ENCODE results near the gene MVB12B. TPM values are rescaled to one million over a fixed set of nuclear protein-coding genes. Genes with fewer than 3 reads are reported as not detected.

Gene MVB12B
- total RNA-seq, 1 experiment from 2014 or later, result 9.4 TPM

DNA sequence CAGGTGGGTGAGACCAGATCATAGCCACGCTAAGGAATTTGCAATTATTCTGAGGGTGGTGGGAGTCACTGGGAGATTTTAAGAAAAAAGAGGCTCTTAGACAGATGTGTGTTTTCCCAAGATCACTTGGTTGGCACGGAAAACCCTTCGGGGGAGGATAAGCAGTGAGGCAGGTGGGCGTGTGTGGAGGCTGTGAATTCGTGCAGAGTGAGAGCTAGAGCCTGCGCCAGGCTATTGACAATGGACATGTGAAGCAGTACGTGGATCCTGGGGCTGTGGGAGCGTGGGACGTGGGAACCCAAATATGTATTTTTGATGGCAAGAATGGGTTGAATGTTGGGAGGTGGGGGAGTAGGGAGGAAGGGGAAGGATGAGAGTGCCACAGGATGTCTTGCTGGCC is 19.4 kb downstream of the MVB12B start:
- no TSS peak for BruUV-seq (replicated peaks)
- Histone ChIP-seq H3K4me3 (ENCODE audit: low read depth in 2 of 2, low read length in 2 of 2) (no peak overlapping the region), H3K36me3 (ENCODE audit: control insufficient read depth, insufficient read depth, low read length) (no peaks in the 10 kb centered on the region), H3K27ac (ENCODE audit: low read length) (no peak overlapping the region), H3K4me1 (ENCODE audit: control insufficient read depth, insufficient read depth, low read length) (no peaks in the 10 kb centered on the region), H3K9me3 (ENCODE audit: control insufficient read depth, insufficient read depth, low read depth, low read length) (no peaks in the 10 kb centered on the region), H3K27me3 (ENCODE audit: control insufficient read depth, insufficient read depth, low read length) (no peaks in the 10 kb centered on the region)
- ChIA-PET POLR2A (no interaction called here), CTCF (no interaction called here)
- DNase-seq (ENCODE audit: low read depth, low spot score), result no peak
- TF ChIP-seq SIN3A (IDR thresholded peaks at IDR 0.05; ENCODE audit: borderline replicate concordance, insufficient read depth, low read depth, low read length) (no peak), POLR2AphosphoS5 (IDR thresholded peaks at IDR 0.05; ENCODE audit: low read depth, low read length) (no peak), TCF7L2 (IDR thresholded peaks at IDR 0.05; ENCODE audit: low read depth, low read length) (no peak)
- TF ChIP-seq, protein P1, sequence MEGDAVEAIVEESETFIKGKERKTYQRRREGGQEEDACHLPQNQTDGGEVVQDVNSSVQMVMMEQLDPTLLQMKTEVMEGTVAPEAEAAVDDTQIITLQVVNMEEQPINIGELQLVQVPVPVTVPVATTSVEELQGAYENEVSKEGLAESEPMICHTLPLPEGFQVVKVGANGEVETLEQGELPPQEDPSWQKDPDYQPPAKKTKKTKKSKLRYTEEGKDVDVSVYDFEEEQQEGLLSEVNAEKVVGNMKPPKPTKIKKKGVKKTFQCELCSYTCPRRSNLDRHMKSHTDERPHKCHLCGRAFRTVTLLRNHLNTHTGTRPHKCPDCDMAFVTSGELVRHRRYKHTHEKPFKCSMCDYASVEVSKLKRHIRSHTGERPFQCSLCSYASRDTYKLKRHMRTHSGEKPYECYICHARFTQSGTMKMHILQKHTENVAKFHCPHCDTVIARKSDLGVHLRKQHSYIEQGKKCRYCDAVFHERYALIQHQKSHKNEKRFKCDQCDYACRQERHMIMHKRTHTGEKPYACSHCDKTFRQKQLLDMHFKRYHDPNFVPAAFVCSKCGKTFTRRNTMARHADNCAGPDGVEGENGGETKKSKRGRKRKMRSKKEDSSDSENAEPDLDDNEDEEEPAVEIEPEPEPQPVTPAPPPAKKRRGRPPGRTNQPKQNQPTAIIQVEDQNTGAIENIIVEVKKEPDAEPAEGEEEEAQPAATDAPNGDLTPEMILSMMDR (IDR thresholded peaks at IDR 0.05), result no peak
- no peak for ATAC-seq
- in situ Hi-C loops (cut with HindIII; ENCODE audit: low pct_unique_long_range_greater_than_20kb, low sequenced_read_pairs), result no loop called here
- intact Hi-C loops (cut with micrococcal nuclease; ENCODE audit: unreplicated experiment), result no loop called here

DNA sequence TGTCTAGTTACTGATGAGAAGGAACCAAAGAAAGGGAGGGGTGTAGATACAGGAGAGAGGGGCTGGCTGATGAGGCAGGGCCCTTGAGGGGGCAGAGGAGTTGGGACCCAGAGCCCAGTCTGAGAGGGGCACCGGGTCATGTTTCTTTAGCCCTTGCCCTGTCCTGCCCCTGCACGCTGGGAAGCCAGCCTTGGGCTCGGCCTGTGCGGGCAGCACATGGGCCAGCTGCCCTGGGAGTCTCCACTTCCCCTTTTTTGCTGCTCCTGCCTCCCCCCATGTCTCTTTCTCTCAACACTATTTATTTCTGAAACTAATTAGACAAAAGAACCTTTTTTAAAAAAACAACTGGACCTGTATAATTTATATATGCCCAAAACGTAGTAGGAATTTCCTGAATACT is 20.5 kb downstream of the MVB12B start:
- H3K36me3 ChIP-seq (ENCODE audit: control insufficient read depth, insufficient read depth, low read length), result no peaks in the 10 kb centered on the region
- no peak for ATAC-seq
- ChIA-PET CTCF (no interaction called here), POLR2A (no interaction called here)
- H3K4me1 ChIP-seq (ENCODE audit: control insufficient read depth, insufficient read depth, low read length), result no peaks in the 10 kb centered on the region
- intact Hi-C loops (cut with micrococcal nuclease; ENCODE audit: unreplicated experiment), result no loop called here
- H3K4me3 ChIP-seq (ENCODE audit: low read depth in 2 of 2, low read length in 2 of 2), result no peak overlapping the region
- no peak for TF ChIP-seq POLR2AphosphoS5 (IDR thresholded peaks at IDR 0.05; ENCODE audit: low read depth, low read length)
- TF ChIP-seq, protein P2, sequence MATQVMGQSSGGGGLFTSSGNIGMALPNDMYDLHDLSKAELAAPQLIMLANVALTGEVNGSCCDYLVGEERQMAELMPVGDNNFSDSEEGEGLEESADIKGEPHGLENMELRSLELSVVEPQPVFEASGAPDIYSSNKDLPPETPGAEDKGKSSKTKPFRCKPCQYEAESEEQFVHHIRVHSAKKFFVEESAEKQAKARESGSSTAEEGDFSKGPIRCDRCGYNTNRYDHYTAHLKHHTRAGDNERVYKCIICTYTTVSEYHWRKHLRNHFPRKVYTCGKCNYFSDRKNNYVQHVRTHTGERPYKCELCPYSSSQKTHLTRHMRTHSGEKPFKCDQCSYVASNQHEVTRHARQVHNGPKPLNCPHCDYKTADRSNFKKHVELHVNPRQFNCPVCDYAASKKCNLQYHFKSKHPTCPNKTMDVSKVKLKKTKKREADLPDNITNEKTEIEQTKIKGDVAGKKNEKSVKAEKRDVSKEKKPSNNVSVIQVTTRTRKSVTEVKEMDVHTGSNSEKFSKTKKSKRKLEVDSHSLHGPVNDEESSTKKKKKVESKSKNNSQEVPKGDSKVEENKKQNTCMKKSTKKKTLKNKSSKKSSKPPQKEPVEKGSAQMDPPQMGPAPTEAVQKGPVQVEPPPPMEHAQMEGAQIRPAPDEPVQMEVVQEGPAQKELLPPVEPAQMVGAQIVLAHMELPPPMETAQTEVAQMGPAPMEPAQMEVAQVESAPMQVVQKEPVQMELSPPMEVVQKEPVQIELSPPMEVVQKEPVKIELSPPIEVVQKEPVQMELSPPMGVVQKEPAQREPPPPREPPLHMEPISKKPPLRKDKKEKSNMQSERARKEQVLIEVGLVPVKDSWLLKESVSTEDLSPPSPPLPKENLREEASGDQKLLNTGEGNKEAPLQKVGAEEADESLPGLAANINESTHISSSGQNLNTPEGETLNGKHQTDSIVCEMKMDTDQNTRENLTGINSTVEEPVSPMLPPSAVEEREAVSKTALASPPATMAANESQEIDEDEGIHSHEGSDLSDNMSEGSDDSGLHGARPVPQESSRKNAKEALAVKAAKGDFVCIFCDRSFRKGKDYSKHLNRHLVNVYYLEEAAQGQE (IDR thresholded peaks at IDR 0.05; ENCODE audit: insufficient read depth in 1 of 2, low read depth in 2 of 2, low read length in 1 of 2), result no peak
- TF ChIP-seq TCF7L2 (IDR thresholded peaks at IDR 0.05; ENCODE audit: low read depth, low read length), result no peak
- TF ChIP-seq SIN3A (IDR thresholded peaks at IDR 0.05; ENCODE audit: borderline replicate concordance, insufficient read depth, low read depth, low read length), result no peak
- TF ChIP-seq, protein P1 (IDR thresholded peaks at IDR 0.05), result no peak
- BruUV-seq (replicated peaks), result no TSS peak
- no peaks in the 10 kb centered on the region for H3K9me3 ChIP-seq (ENCODE audit: control insufficient read depth, insufficient read depth, low read depth, low read length)
- no peak for DNase-seq (ENCODE audit: low read depth, low spot score)
- no peak overlapping the region for H3K27ac ChIP-seq (ENCODE audit: low read length)
- H3K27me3 ChIP-seq (ENCODE audit: control insufficient read depth, insufficient read depth, low read length), result no peaks in the 10 kb centered on the region
- in situ Hi-C loops (cut with HindIII; ENCODE audit: low pct_unique_long_range_greater_than_20kb, low sequenced_read_pairs), result no loop called here
